H1 (cell line): ENCODE results near the gene CTSH. TPM values are rescaled to one million over a fixed set of nuclear protein-coding genes. Genes with fewer than 3 reads are reported as not detected.
"Not testable (repeated sequence)": the region's sequence is repeated elsewhere in the genome, so short reads cannot be mapped to it uniquely, and the experiment has no call there.

Experiments
- CTCF ChIA-PET: fragments of 300-600 bp; sonication (Branson Sonifier 250); formaldehyde crosslinking; loops from one replicate; lab custom pipeline; 2021; ENCODE audit not compliant: partially characterized antibody; lab: Charles Lee
- POLR2A ChIA-PET: fragments of 300-600 bp; sonication (Branson Sonifier 250); formaldehyde crosslinking; loops from one replicate; lab custom pipeline; 2021; ENCODE audit warnings: inconsistent platforms; ENCODE audit not compliant: partially characterized antibody; lab: Charles Lee
- DNase-seq, 2 experiments: peaks; one replicate each; pipeline versions ENCODE4 v3.0.0 to v3.0.0-alpha.2; 2010 to 2022; ENCODE audit warnings: low spot score in 2 of 2, low read depth in 1 of 2, mixed read lengths in 1 of 2
- FAIRE-seq: peaks from 2 replicates; lab custom pipeline; 2011; peaks lifted over from hg19 to GRCh38; lab: Jason Lieb, UNC
- H2AFZ ChIP-seq: 2 replicates; pipeline ENCODE4 v1.8.1; 2012; ENCODE audit warnings: low read length, inconsistent platforms
- H2AK5ac ChIP-seq: 2 replicates; pipeline ENCODE4 v1.6.1; 2013; ENCODE audit warnings: low read depth, low read length
- H2BK120ac ChIP-seq: replicated peaks from 2 replicates; pipeline ENCODE3; 2013; ENCODE audit warnings: low read depth, low read length, inconsistent platforms
- H2BK12ac ChIP-seq: 2 replicates; pipeline ENCODE4 v1.6.1; 2013; ENCODE audit warnings: low read depth, low read length
- H2BK15ac ChIP-seq: 2 replicates; pipeline ENCODE4 v1.6.1; 2013; ENCODE audit warnings: low read length
- H2BK20ac ChIP-seq: 2 replicates; pipeline ENCODE4 v1.6.1; 2013; ENCODE audit warnings: low read length
- H2BK5ac ChIP-seq: 2 replicates; pipeline ENCODE4 v1.6.1; 2013; ENCODE audit warnings: low read depth, low read length
- H3K14ac ChIP-seq: 2 replicates; pipeline ENCODE4 v1.6.1; 2013; ENCODE audit warnings: inconsistent platforms; ENCODE audit not compliant: insufficient read length
- H3K18ac ChIP-seq: 2 replicates; pipeline ENCODE4 v1.6.1; 2013; ENCODE audit warnings: low read length; ENCODE audit errors: extremely low read depth
- H3K23ac ChIP-seq: 2 replicates; pipeline ENCODE4 v1.6.1; 2013; ENCODE audit warnings: inconsistent platforms; ENCODE audit not compliant: insufficient read length
- H3K23me2 ChIP-seq: 2 replicates; pipeline ENCODE4 v1.6.1; 2013; ENCODE audit warnings: low read depth, low read length
- H3K27ac ChIP-seq: 2 replicates; pipeline ENCODE4 v1.6.1; 2011; ENCODE audit warnings: low read depth, low read length, inconsistent platforms
- H3K27me3 ChIP-seq, 4 experiments: replicated peaks in 1 of 4; 1 replicate in 1 of 4; 2 replicates in 3 of 4; pipeline versions ENCODE4 v1.6.1 to v1.8.1; 2011 to 2013; ENCODE audit warnings: low read length in 3 of 4, mild to moderate bottlenecking in 3 of 4, inconsistent platforms in 2 of 4, mixed read lengths in 2 of 4, moderate library complexity in 1 of 4; ENCODE audit not compliant: control insufficient read depth in 3 of 4, insufficient read depth in 3 of 4; ENCODE audit errors: extremely low read depth in 1 of 4
- H3K36me3 ChIP-seq, 4 experiments: 2 replicates each; pipeline versions ENCODE4 v1.6.1 to v1.8.1; 2011 to 2013; ENCODE audit warnings: mild to moderate bottlenecking in 4 of 4, low read length in 3 of 4, moderate library complexity in 2 of 4, control low read depth in 1 of 4, inconsistent platforms in 1 of 4; ENCODE audit not compliant: insufficient read depth in 4 of 4, control insufficient read depth in 2 of 4
- H3K4ac ChIP-seq: replicated peaks from 2 replicates; pipeline ENCODE3; 2013; ENCODE audit warnings: low read length, low read depth, mixed read lengths, inconsistent platforms; ENCODE audit not compliant: insufficient read length
- H3K4me1 ChIP-seq, 4 experiments: replicated peaks in 1 of 4; 1 replicate in 1 of 4; 2 replicates in 3 of 4; pipeline versions ENCODE4 v1.6.1 to v1.8.1; 2011 to 2013; ENCODE audit warnings: low read length in 3 of 4, inconsistent platforms in 2 of 4, mixed read lengths in 1 of 4; ENCODE audit not compliant: insufficient read depth in 4 of 4, control insufficient read depth in 3 of 4
- H3K4me2 ChIP-seq, 2 experiments: 2 replicates each; pipeline versions ENCODE4 v1.6.1 to v1.8.1; 2011 to 2013; ENCODE audit warnings: low read depth in 2 of 2, low read length in 2 of 2, control low read depth in 1 of 2, inconsistent platforms in 1 of 2, mild to moderate bottlenecking in 1 of 2; ENCODE audit not compliant: insufficient read depth in 1 of 2
- H3K4me3 ChIP-seq, 4 experiments: fragments of 200-600, 300-600 bp in 1 of 4; sonication (generic), shearing (Covaris generic), sonication (Bioruptor Twin) in 1 of 4; 2 replicates each; pipeline versions ENCODE4 v1.5.1 to v1.8.1; 2011 to 2016; ENCODE audit warnings: low read length in 4 of 4, low read depth in 3 of 4, control low read depth in 2 of 4, inconsistent platforms in 2 of 4, mild to moderate bottlenecking in 2 of 4, mixed read lengths in 1 of 4, moderate library complexity in 1 of 4; ENCODE audit not compliant: insufficient read depth in 2 of 4; ENCODE audit errors: extremely low read depth in 1 of 4
- H3K56ac ChIP-seq: replicated peaks from 2 replicates; pipeline ENCODE3; 2013; ENCODE audit warnings: low read depth, mild to moderate bottlenecking, mixed read lengths, low read length, inconsistent platforms; ENCODE audit not compliant: insufficient read length
- H3K79me1 ChIP-seq: 2 replicates; pipeline ENCODE4 v1.6.1; 2013; ENCODE audit warnings: low read depth, low read length, control low read depth
- H3K79me2 ChIP-seq, 2 experiments: 2 replicates each; pipeline versions ENCODE4 v1.6.1 to v1.8.1; 2012 to 2013; ENCODE audit warnings: low read length in 2 of 2, mild to moderate bottlenecking in 2 of 2, inconsistent platforms in 1 of 2; ENCODE audit not compliant: insufficient read depth in 2 of 2, control insufficient read depth in 1 of 2
- H3K9ac ChIP-seq, 4 experiments: replicated peaks in 1 of 4; 1 replicate in 1 of 4; 2 replicates in 3 of 4; pipeline versions ENCODE4 v1.6.1 to v1.8.1; 2011 to 2013; ENCODE audit warnings: low read depth in 3 of 4, low read length in 3 of 4, control low read depth in 2 of 4, mild to moderate bottlenecking in 2 of 4, moderate library complexity in 2 of 4, inconsistent platforms in 1 of 4; ENCODE audit errors: extremely low read depth in 1 of 4
- H3K9me3 ChIP-seq, 2 experiments: 2 replicates each; pipeline versions ENCODE4 v1.6.1 to v1.8.1; 2012 to 2013; ENCODE audit warnings: mild to moderate bottlenecking in 2 of 2, moderate library complexity in 2 of 2, control low read depth in 1 of 2, inconsistent platforms in 1 of 2, low read depth in 1 of 2, low read length in 1 of 2, mixed read lengths in 1 of 2; ENCODE audit not compliant: insufficient read depth in 2 of 2
- H4K20me1 ChIP-seq, 2 experiments: replicated peaks in 1 of 2; 2 replicates each; pipeline versions ENCODE3 to v1.8.1; 2011 to 2013; ENCODE audit warnings: inconsistent platforms in 2 of 2, low read length in 2 of 2, mild to moderate bottlenecking in 1 of 2; ENCODE audit not compliant: insufficient read depth in 2 of 2, control insufficient read depth in 1 of 2
- H4K5ac ChIP-seq: 2 replicates; pipeline ENCODE4 v1.6.1; 2013; ENCODE audit warnings: low read length, low read depth, mixed read lengths, inconsistent platforms; ENCODE audit not compliant: insufficient read length
- H4K8ac ChIP-seq: 2 replicates; pipeline ENCODE4 v1.8.0; 2013; ENCODE audit warnings: mild to moderate bottlenecking, moderate library complexity, low read length, inconsistent platforms; ENCODE audit not compliant: insufficient read depth; ENCODE audit errors: extremely low read depth
- H4K91ac ChIP-seq: replicated peaks from 2 replicates; pipeline ENCODE3; 2013; ENCODE audit warnings: low read length, mixed read lengths, inconsistent platforms; ENCODE audit not compliant: insufficient read length
- WGBS, 2 experiments: shearing (Covaris generic) in 1 of 2; methylation state at CpG; one replicate each; pipeline versions ENCODE4 v1.1.6 to v1.1.7; 2013 to 2015; ENCODE audit warnings: low lambda C conversion rate in 2 of 2, mixed read lengths in 2 of 2, inconsistent platforms in 1 of 2, low coverage in 1 of 2, missing lambda C conversion rate in 1 of 2; ENCODE audit not compliant: insufficient replicate concordance in 2 of 2, insufficient coverage in 1 of 2, insufficient read length in 1 of 2; ENCODE audit errors: extremely low coverage in 1 of 2, missing lambda C conversion rate in 1 of 2; 5-methylcytosine and 5-hydroxymethylcytosine counted together
- polyA plus RNA-seq, 7 experiments: library from polyadenylated mRNA; depleted of rRNA in 3 of 7; stranded (reverse) in 5 of 7; unstranded in 2 of 7; fragments of >200 nt in 5 of 7; fragments of 200-250 nt in 2 of 7; gene quantifications; 1 replicate in 5 of 7; 2 replicates in 1 of 7; 4 replicates in 1 of 7; pipeline versions ENCODE4 v1.2.1 to v1.2.3, GENCODE V29; 2011 to 2013; ENCODE audit warnings: missing spikeins in 2 of 7, mixed read lengths in 2 of 7
- total RNA-seq: library from RNA; stranded (reverse); fragmentation: NEBNext Ultra II Directional; extraction: Animal tissue kit (Norgen Biotek cat#: 25700); gene quantifications from 2 replicates; pipeline ENCODE4 v1.2.1, GENCODE V29; 2021

The CTSH gene
- total and polyA plus RNA-seq, 2 of the 8 experiments (the other 6 are each of a cell fraction or from before 2014, with no cell fraction given), result 34.0 to 36.8 TPM

- not testable (repeated sequence) for H2AK5ac ChIP-seq, H3K56ac ChIP-seq, H3K23me2 ChIP-seq, H3K9me3 ChIP-seq, H3K79me1 ChIP-seq, H3K14ac ChIP-seq, H2BK20ac ChIP-seq, H4K8ac ChIP-seq, H2AFZ ChIP-seq, H3K9ac ChIP-seq, H3K27ac ChIP-seq, H2BK15ac ChIP-seq, H3K4ac ChIP-seq, H2BK5ac ChIP-seq, H2BK120ac ChIP-seq, DNase-seq, H3K18ac ChIP-seq, H3K23ac ChIP-seq, H3K27me3 ChIP-seq, FAIRE-seq, H4K91ac ChIP-seq, H2BK12ac ChIP-seq, H4K5ac ChIP-seq
- ChIA-PET POLR2A (interaction anchor here (0.6 to 1.7 kb wide), 8 partner anchors 10 to 1431 kb away, joined by 3 to 4 read pairs (median 3); no protein-coding TSS in a partner anchor), CTCF (interaction anchor here (0.6 to 1.6 kb wide), 3 partner anchors 12 to 98 kb away, joined by 3 to 4 read pairs (median 4); no protein-coding TSS in a partner anchor)
- Histone ChIP-seq H4K20me1 (peaks cover 42 to 43% of the 10 kb centered on the region in 2 experiments), H3K4me1 (peaks cover 1 to 11% (median 7%) of the 10 kb centered on the region in 4 experiments; a peak in 3 of 7 replicates), H3K79me2 (peaks cover 67 to 89% of the 10 kb centered on the region in 2 experiments), H3K36me3 (peaks cover 2 to 26% (median 9%) of the 10 kb centered on the region in 4 experiments; a peak in 6 of 8 replicates), H3K4me2 (peak overlapping the region; percentile 30 to 66; a peak in 3 of 4 replicates), H3K4me3 (peak overlapping the region in 1 of 4 experiments; percentile 98; a peak in 1 of 8 replicates)
- 86% methylated on average over 13 of the region's 14 CpGs; no CpG with 5 or more reads in 1 of the 2 experiments for WGBS, 2 experiments
Measured at GRCh38 chr15:78876954-78877353, 67.9 kb downstream of the CTSH start.
